Trophoblast cell (in vitro differentiated cells and primary cell): Measurements from ENCODE around the gene MFSD6.

Experiments
- DNase-seq, 2 donors: peaks; one replicate each; pipeline ENCODE4 v3.0.0-alpha.2; 2016
- H2AFZ ChIP-seq: 2 replicates; pipeline ENCODE4 v1.6.1; 2013; ENCODE audit warnings: low read length, moderate library complexity, mild to moderate bottlenecking; ENCODE audit not compliant: insufficient read depth, poor library complexity
- H2AK5ac ChIP-seq: 2 replicates; pipeline ENCODE4 v1.6.1; 2013; ENCODE audit warnings: mild to moderate bottlenecking, low read length
- H2BK120ac ChIP-seq: 2 replicates; pipeline ENCODE4 v1.6.1; 2013; ENCODE audit warnings: low read length, mild to moderate bottlenecking, moderate library complexity; ENCODE audit not compliant: insufficient read depth, poor library complexity
- H2BK12ac ChIP-seq: 2 replicates; pipeline ENCODE4 v1.6.1; 2013; ENCODE audit warnings: mild to moderate bottlenecking, low read length, moderate library complexity
- H2BK5ac ChIP-seq: 2 replicates; pipeline ENCODE4 v1.6.1; 2013; ENCODE audit warnings: low read length, low read depth, moderate library complexity, mild to moderate bottlenecking; ENCODE audit not compliant: poor library complexity
- H3K14ac ChIP-seq: 2 replicates; pipeline ENCODE4 v1.6.1; 2013; ENCODE audit warnings: mild to moderate bottlenecking, low read length
- H3K18ac ChIP-seq: 2 replicates; pipeline ENCODE4 v1.6.1; 2013; ENCODE audit warnings: mild to moderate bottlenecking, low read length
- H3K23ac ChIP-seq: 2 replicates; pipeline ENCODE4 v1.6.1; 2013; ENCODE audit warnings: low read length
- H3K27ac ChIP-seq: 2 replicates; pipeline ENCODE4 v1.5.1; 2013; ENCODE audit warnings: low read depth, mild to moderate bottlenecking, inconsistent platforms, low read length, moderate library complexity
- H3K27me3 ChIP-seq: 2 replicates; pipeline ENCODE4 v1.6.1; 2013; ENCODE audit warnings: inconsistent platforms, mild to moderate bottlenecking, low read length, moderate library complexity; ENCODE audit not compliant: insufficient read depth
- H3K36me3 ChIP-seq, 2 experiments: 1 replicate in 1 of 2; 2 replicates in 1 of 2; pipeline ENCODE4 v1.6.1; 2013; ENCODE audit warnings: low read length in 2 of 2, mild to moderate bottlenecking in 2 of 2, moderate library complexity in 1 of 2; ENCODE audit not compliant: insufficient read depth in 2 of 2, control insufficient read depth in 1 of 2
- H3K4ac ChIP-seq: 2 replicates; pipeline ENCODE4 v1.6.1; 2013; ENCODE audit warnings: low read depth, mild to moderate bottlenecking, low read length, moderate library complexity
- H3K4me1 ChIP-seq, 2 experiments: 1 replicate in 1 of 2; 2 replicates in 1 of 2; pipeline ENCODE4 v1.6.1; 2013; ENCODE audit warnings: low read length in 2 of 2, mild to moderate bottlenecking in 2 of 2, moderate library complexity in 1 of 2; ENCODE audit not compliant: insufficient read depth in 2 of 2, control insufficient read depth in 1 of 2
- H3K4me2 ChIP-seq: 2 replicates; pipeline ENCODE4 v1.6.1; 2013; ENCODE audit warnings: inconsistent platforms, mild to moderate bottlenecking, low read length, moderate library complexity
- H3K4me3 ChIP-seq: 2 replicates; pipeline ENCODE4 v1.5.1; 2013; ENCODE audit warnings: mild to moderate bottlenecking, low read depth, low read length, inconsistent platforms
- H3K79me1 ChIP-seq: one replicate; pipeline ENCODE4 v1.6.1; 2013; ENCODE audit warnings: low read length
- H3K79me2 ChIP-seq: 2 replicates; pipeline ENCODE4 v1.6.1; 2013; ENCODE audit warnings: low read length, mild to moderate bottlenecking; ENCODE audit not compliant: control insufficient read depth, insufficient read depth, poor library complexity
- H3K9ac ChIP-seq: 2 replicates; pipeline ENCODE4 v1.6.1; 2013; ENCODE audit warnings: mild to moderate bottlenecking, low read length
- H3K9me3 ChIP-seq: 2 replicates; pipeline ENCODE4 v1.6.1; 2013; ENCODE audit warnings: low read depth, mild to moderate bottlenecking, control low read depth, inconsistent platforms, low read length; ENCODE audit not compliant: insufficient read depth
- H4K12ac ChIP-seq: 2 replicates; pipeline ENCODE4 v1.6.1; 2013; ENCODE audit warnings: low read depth, mild to moderate bottlenecking, low read length, moderate library complexity
- H4K8ac ChIP-seq: 2 replicates; pipeline ENCODE4 v1.6.1; 2013; ENCODE audit warnings: low read depth, mild to moderate bottlenecking, low read length, moderate library complexity
- H4K91ac ChIP-seq: one replicate; pipeline ENCODE4 v1.6.1; 2013; ENCODE audit warnings: low read depth, mild to moderate bottlenecking, low read length, moderate library complexity
- WGBS: extraction: QIAGEN DNeasy Blood & Tissue Kit; methylation state at CpG from one replicate; pipeline ENCODE4 v1.1.7; 2013; ENCODE audit warnings: missing lambda C conversion rate; ENCODE audit not compliant: insufficient read length, insufficient coverage; ENCODE audit errors: extremely low coverage; 5-methylcytosine and 5-hydroxymethylcytosine counted together

The MFSD6 gene

DNA sequence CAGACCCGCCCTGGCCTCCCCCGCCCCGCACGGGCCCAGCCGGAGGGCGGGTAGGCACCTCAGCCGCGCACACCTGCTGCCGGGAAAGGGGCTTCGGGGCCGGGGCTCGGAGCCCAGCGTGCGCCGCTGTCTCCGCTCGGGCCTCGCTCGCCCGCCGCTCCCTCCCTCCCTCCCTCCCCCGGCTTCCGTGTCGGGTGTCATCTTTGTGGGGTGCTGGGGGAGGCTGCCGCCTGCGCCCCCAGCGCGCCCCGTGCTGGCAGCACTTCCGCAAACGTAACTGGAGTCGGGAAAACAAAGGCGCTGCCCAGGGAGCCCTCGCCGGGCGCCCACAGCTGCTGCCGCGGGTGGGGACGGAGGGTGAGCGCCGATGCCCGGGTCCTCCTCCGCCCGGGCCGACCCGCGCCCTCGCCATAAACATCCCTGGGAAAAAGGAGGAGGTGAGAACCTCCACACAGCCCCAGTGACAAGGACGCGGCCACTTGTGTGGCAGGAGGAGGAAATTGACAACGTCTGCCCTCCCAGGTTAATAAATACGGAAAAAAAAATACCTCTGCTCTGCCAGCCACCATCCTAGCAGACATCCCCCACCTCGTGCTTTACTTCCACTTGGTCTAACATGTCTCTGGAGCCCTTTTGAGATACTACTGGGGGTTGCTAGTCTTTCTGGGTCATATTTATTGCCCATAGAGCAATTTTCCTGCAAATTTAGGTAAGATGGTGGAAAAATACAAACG, 550 bp downstream of the MFSD6 start:
- Histone ChIP-seq H3K4me1 (peaks cover 0 to 2% of the 10 kb centered on the region in 2 experiments), H4K12ac (peak overlapping the region; percentile 59), H3K9me3 (no peaks in the 10 kb centered on the region), H3K23ac (no peak overlapping the region), H2BK12ac (no peak overlapping the region), H3K27ac (no peak overlapping the region), H2BK5ac (no peak overlapping the region), H3K27me3 (peaks cover 21% of the 10 kb centered on the region), H2BK120ac (no peak overlapping the region), H3K4me3 (peak overlapping the region; percentile 75), H3K14ac (peak overlapping the region; percentile 65), H2AFZ (peak overlapping the region; percentile 30), H3K4me2 (peak overlapping the region; percentile 91), H4K91ac (peak overlapping the region; percentile 34), H3K4ac (no peak overlapping the region), H3K9ac (no peak overlapping the region), H4K8ac (peak overlapping the region; percentile 58), H3K79me1 (no peaks in the 10 kb centered on the region), H3K36me3 (no peaks in the 10 kb centered on the region), H3K79me2 (peaks cover 2% of the 10 kb centered on the region), H3K18ac (no peak overlapping the region), H2AK5ac (no peak overlapping the region)
- DNase-seq, result peak; percentile 12 to 34
- WGBS, result no CpG with 5 or more reads among the region's 54 CpGs

DNA sequence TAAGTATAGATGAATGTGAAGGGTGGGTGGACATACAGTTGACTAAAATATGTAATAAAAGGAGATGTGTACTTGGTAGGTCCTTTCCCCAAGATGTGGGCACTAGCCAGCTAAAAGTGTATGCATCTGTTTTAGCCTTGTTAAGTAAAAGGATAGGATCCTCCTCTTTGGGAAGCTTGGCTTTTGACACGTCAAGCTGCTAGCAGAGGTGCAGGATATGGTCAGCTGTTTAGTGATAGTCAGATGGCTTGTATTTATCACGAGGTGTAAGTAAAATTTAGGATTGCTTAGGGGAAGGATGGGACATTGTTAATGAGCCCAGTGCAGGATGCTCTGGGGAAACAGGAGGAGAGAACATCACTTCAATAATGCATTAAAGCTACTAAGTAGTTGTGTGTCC, 1.5 kb downstream of the MFSD6 start:
- Histone ChIP-seq H4K12ac (no peak overlapping the region), H3K18ac (no peak overlapping the region), H3K4me2 (no peak overlapping the region), H3K79me2 (peaks cover 2% of the 10 kb centered on the region), H2BK12ac (no peak overlapping the region), H3K9me3 (no peaks in the 10 kb centered on the region), H3K4ac (no peak overlapping the region), H4K91ac (no peak overlapping the region), H3K14ac (no peak overlapping the region), H3K4me3 (no peak overlapping the region), H3K9ac (no peak overlapping the region), H2BK120ac (no peak overlapping the region), H3K36me3 (no peaks in the 10 kb centered on the region), H3K27ac (no peak overlapping the region), H3K79me1 (no peaks in the 10 kb centered on the region), H4K8ac (no peak overlapping the region), H3K4me1 (peaks cover 0 to 2% of the 10 kb centered on the region in 2 experiments), H2AK5ac (no peak overlapping the region), H2AFZ (no peak overlapping the region), H2BK5ac (no peak overlapping the region), H3K27me3 (peaks cover 21% of the 10 kb centered on the region), H3K23ac (no peak overlapping the region)
- WGBS, result no CpG with 5 or more reads among the region's 2 CpGs
- DNase-seq, result no peak

DNA sequence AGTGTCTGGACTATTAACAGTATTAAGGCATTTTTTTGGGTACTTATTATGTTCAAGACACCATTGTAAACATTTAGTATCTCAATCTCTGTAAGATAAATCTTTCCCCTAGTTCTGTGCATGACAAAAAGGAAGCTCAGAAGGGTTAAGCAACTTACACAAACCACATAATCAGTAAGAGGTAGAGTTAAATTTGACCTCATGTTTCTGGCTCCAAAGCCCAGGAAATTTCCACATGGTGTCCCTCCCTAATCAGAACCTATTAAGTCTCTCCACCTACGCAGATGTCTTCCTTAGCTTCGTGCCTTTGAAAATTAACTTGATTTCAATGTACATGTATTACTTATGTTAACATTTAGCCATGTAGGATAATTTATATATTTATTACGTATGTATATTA, 2.0 kb downstream of the MFSD6 start:
- Histone ChIP-seq H4K91ac (no peak overlapping the region), H2AK5ac (no peak overlapping the region), H3K18ac (no peak overlapping the region), H3K4me1 (peaks cover 0 to 2% of the 10 kb centered on the region in 2 experiments), H3K79me2 (peaks cover 2% of the 10 kb centered on the region), H3K23ac (no peak overlapping the region), H3K14ac (no peak overlapping the region), H4K12ac (no peak overlapping the region), H3K27me3 (peaks cover 21% of the 10 kb centered on the region), H4K8ac (no peak overlapping the region), H2BK12ac (no peak overlapping the region), H2BK5ac (no peak overlapping the region), H3K9me3 (no peaks in the 10 kb centered on the region), H3K79me1 (no peaks in the 10 kb centered on the region), H2AFZ (no peak overlapping the region), H3K4me2 (no peak overlapping the region), H3K4ac (no peak overlapping the region), H3K36me3 (no peaks in the 10 kb centered on the region), H3K4me3 (no peak overlapping the region), H2BK120ac (no peak overlapping the region), H3K9ac (no peak overlapping the region), H3K27ac (no peak overlapping the region)
- DNase-seq, result no peak
- WGBS, result no CpG with 5 or more reads among the region's 3 CpGs

DNA sequence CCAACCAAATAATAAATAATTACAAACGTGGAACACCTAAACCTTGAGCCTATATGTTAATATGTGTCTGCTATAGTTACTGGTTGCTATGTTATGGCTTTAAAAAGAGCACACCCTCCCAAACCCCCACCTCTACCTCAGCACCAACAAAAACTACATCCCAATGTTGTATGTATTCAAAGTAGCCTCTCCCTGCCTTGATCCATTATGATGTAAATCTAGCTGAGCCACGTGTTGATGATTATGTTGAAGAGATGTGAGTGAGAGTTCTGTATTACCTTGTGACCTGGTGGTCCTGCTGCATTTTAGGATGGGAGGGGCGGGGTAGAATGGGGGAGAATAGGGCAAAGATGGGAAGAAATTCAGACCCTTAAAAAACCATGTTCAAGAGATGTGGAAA, 4.8 kb downstream of the MFSD6 start:
- Histone ChIP-seq H2AFZ (no peak overlapping the region), H3K4me3 (no peak overlapping the region), H3K9me3 (no peaks in the 10 kb centered on the region), H4K12ac (no peak overlapping the region), H2AK5ac (no peak overlapping the region), H3K27ac (no peak overlapping the region), H3K23ac (no peak overlapping the region), H3K27me3 (peaks cover 12% of the 10 kb centered on the region), H3K36me3 (no peaks in the 10 kb centered on the region), H3K4ac (no peak overlapping the region), H3K14ac (no peak overlapping the region), H2BK5ac (no peak overlapping the region), H4K91ac (no peak overlapping the region), H3K4me1 (peaks cover 0 to 3% of the 10 kb centered on the region in 2 experiments), H2BK12ac (no peak overlapping the region), H3K79me2 (peaks cover 2% of the 10 kb centered on the region), H3K9ac (no peak overlapping the region), H3K18ac (no peak overlapping the region), H3K4me2 (no peak overlapping the region), H3K79me1 (peaks cover 1% of the 10 kb centered on the region), H2BK120ac (no peak overlapping the region), H4K8ac (no peak overlapping the region)
- no CpG with 5 or more reads among the region's 3 CpGs for WGBS
- no peak for DNase-seq
